HTERT RPE-1 (cell line): Measurements from ENCODE around the gene NAV2.
"Not testable (repeated sequence)": the region's sequence is repeated elsewhere in the genome, so short reads cannot be mapped to it uniquely, and the experiment has no call there.

Experiments used
- in situ Hi-C: fragments of 300-500 bp; cut with MboI; formaldehyde crosslinking; loops from 4 replicates; pipeline ENCODE4 v1.14.3; 2020; ENCODE audit warnings: low sequenced_read_pairs

NAV2 gene

DNA sequence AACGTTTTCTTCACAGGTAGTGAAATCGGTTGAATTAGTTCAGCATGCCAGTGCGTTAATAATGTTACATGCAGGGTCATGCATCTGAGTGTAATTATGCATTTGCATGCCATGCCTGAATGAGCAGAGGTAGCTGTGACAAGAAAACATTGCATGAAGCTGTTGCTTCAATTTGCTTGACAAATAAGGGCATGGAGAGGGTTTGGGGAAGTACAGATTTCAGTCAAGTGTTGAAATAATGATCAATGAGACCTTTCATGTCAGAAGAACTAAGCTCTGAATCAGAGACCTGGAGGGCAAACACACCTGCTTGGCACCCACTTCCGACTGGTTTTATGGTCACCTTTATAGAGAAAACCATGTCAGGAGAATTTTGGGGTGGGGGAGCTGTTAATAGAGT is 226.2 kb downstream of the NAV2 start:
- in situ Hi-C loops, result no loop called here

GRCh38 chr11:19939415-19939929 is 226.8 kb downstream of the NAV2 start:
- in situ Hi-C loops, result no loop called here

DNA sequence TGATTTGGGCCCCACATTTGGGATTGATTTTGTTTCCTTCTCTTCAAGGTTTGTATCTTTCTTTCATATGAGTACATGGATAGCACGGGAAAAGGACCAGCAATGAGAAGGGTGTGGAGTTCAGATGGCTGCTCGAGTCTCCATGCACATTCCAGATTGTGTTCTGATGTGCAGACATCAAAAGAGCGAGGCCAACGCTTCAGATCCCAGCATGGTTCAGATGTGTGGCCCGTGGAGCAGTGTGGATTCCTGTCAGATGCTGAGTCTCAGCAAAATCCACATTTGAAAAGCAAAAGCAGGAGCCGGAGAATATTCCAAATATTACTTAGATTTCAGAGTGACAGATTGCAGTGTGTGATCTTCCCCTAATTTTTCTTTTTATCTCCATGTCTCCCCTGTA is 228.2 kb downstream of the NAV2 start:
- in situ Hi-C loops, result no loop called here

DNA sequence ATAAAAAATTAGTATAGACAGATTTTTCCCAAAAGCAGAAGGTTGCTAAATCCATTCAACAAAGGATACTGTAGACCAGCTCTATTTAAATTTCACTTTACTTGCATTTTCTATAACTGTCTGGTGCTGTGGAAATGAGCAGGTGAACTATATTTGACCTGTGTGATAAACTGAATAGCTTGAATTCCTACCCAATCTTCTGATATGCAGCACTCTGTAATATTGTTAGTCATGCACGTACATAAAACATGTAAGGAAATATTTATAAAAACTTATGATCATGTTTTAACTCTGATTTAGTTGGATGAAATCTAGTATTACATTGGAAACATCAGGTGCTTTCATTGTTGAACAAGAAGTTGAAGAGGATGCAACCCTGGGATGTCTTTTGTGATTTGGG is 234.0 kb downstream of the NAV2 start:
- in situ Hi-C loops, result no loop called here

GRCh38 chr11:19947537-19948114 is 235.0 kb downstream of the NAV2 start:
- in situ Hi-C loops, result no loop called here

- in situ Hi-C loops, result no loop called here
These were observed 237.0 kb downstream of the NAV2 start for GRCh38 chr11:19949606-19950005.

DNA sequence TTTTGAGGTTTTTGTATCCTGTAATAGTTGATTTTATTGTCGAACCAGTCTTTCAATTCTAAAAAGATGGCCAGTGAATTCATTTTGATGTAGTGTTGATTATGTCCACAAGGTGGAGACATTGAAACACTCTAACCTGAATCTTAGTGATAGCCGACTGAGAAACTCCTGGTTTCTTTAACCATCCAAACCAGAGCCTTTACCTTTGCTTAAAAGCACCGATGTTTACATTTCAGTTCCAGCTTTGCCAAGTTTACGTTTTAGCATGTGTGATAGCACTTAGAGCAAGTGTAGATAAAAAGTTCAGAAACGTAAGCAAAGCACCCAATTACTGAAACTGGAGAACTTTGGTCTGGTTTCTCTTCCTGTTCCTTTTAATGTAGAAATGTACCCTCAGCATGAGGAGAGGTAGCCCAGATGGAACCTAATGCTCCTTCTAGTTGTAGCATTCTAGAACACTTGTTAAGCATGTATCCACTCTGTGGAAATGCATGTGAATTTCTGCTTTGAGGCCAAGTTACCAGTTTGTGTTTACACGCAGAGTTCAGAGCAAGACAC is 239.0 kb downstream of the NAV2 start:
- in situ Hi-C loops, result no loop called here

GRCh38 chr11:19952116-19952605 is 239.5 kb downstream of the NAV2 start:
- in situ Hi-C loops, result no loop called here

DNA sequence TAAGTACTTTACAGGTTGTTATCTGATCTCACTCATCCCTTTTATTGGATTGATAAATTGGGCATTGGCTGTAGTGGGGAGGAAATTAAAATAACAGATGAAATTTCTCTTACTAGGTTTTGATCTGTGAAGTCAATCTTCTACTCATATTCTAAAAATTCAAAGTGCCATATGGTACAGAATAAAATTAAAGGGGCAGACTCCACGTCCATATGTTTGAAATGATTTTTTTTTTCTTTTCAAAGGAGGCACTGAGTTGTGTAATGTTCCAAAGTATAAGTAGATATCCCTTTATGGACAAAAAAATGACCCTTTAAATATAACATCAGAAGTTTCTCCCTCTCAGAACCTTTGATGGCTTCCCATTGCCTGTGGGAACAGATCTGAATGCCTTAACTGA is 240.3 kb downstream of the NAV2 start:
- in situ Hi-C loops, result no loop called here

DNA sequence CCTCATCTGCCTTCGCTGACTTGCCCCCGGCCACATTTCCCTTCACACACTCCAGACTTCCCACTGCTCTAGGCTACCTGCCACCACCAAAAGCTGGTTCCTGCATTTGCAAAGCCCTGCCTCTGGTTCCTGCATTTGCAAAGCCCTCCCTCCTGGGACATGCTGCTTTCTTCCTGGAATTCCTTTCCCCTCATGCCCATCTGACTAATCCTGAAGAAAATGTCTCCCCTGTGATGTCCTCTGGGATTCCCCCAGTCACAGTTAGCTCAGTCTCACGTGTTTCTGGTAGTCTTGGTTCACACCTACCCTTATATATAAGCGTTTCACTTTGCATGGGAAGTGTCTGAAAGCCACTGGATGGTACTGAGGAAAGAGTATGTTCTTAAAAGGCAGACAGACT is 240.7 kb downstream of the NAV2 start:
- in situ Hi-C loops, result no loop called here

DNA sequence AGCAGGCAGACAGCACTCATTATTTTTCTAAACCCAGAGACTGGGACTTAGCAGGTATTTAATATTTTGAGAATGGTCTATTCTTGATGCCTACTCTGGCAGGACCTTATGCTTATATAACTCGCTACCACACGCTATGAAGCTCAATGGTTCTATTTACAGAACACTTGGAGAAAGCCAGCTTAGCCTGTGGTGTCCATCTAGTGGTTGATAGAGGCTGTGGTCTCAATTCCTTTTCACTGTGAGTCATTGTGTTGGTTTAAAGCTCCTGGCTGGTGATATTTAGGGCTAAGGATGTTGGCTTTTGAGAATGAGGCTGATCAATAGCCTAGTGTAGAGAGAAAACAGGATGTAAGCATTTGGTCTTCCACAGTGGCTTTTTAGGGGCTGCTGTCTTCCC is 241.3 kb downstream of the NAV2 start:
- in situ Hi-C loops, result no loop called here

- in situ Hi-C loops, result no loop called here
These were observed 242.3 kb downstream of the NAV2 start for GRCh38 chr11:19954899-19955298.

DNA sequence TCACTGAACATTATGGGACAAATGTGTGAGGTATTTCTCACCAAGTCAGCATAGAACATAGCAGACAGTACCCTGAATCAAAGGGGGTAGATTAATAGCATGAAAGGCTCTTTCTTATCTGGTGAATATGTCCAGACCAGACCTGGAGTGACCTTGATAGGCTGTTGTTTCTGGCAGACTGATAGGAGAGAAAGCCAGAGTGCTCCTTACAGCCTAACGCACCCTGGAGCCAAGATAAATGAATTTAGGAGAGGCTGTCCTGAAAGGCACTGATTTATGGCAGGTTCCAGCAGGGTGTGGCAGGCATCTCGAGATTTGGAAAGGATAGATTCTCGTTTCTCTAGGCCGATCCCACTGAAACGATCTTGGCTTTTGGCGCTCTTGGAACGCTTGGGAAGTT is 243.0 kb downstream of the NAV2 start:
- in situ Hi-C loops, result no loop called here

- in situ Hi-C loops, result no loop called here
These were observed 243.6 kb downstream of the NAV2 start for GRCh38 chr11:19956228-19956627.

DNA sequence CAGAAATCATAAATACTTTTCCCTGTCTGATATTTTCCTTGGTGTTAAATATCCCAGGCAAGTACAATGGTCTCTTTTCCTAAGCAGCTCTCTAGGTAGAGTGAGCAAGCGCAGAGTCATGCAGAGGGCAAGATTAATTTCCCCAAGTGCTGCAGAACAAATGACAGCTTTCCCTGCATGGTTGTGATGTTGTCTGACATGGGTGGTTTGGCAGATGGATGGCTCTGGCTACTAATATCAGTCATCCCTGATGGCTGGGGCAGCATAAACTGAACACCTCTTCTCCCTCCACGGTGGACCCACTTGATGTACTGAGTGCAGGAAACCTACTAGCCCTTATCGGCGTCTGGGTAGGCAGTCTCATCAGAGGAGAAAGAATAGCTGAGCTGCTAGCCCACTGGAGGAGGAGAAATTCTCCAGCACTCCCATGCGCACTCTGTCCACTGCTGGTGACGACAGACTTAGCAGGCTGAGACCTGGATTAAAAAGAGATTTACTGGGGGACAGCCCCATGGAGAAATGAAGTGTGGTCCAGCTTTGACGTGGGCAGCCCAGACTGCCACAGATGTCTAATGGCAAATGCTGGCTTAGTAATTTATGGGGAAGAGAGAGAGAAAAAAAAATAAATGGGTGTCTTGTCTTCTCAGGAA is 244.8 kb downstream of the NAV2 start:
- in situ Hi-C loops, result no loop called here

DNA sequence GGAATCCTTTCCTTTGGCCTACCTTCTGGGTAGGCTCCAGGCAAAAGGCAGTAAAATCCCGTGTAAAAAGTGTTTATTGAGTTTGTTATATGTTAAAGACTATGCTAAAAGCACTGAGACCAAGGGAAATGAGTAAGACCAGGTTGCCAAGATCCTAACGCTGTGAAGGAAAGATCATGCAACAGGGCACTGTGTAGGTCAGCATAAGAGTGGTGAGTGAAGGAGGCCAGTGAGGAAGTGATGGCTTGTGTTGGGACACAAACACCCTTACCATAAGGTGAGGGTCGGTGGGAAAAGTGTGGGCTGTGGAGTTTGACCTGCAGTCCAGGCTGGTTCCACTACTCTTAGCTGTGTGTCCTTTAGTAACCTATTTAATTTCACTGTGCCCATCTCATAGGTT is 245.6 kb downstream of the NAV2 start:
- in situ Hi-C loops, result no loop called here

- in situ Hi-C loops, result no loop called here
These were observed 246.6 kb downstream of the NAV2 start for GRCh38 chr11:19959210-19959609.

DNA sequence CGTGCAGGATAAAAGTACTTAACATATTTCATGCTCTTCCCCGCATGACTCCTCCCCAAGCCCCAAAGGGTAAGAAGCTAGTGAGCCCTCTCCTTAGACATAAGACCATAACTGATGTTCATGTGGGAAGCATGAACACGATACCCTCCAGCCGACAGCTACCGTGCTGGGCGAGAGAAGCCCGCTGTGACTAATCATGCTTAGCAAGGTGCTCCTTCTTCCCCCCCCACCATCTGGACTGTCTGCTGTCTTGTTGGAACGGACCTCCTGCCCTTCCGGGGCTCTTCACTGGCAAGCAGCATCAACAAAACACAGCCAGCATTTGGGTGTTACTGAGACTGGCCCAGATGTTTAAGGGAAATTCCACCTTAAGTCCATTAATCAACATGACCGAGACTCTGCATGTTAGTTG is 247.0 kb downstream of the NAV2 start:
- in situ Hi-C loops, result no loop called here

DNA sequence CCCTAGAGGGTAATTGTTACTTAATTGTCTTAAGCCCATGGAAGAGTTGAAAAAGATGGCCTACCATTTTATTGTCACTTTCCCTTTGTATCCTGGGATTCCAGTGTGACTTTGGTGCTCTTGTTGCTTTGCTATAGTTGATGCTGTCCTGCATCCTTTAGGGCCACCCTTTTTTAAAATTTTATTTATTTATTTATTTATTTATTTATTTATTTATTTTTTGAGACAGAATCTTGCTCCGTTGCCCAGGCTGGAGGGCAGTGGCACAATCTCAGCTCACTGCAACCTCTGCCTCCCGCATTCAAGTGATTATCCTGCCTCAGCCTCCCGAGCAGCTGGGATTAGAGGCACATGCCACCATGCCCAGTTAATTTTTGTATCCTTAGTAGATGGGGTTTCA is 247.8 kb downstream of the NAV2 start:
- in situ Hi-C loops, result not testable (repeated sequence)

DNA sequence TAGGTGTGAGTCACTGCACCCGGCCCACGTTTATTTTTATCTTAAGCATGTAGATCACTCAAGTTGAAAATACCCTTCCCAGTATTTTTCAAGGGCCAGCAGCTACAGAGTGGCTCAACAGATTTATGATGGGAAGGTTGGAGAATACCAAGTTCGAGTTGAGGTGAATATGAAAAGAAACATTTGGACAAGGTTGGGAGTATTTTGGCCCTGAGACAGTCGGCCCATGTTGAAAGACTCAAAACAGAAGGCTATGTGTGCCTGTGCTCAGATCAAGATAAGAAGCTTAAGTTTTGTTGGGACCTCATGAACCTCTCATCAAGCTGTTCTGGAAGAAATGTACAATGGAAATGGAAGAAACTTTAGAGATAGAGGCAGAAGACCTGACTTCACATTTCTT is 248.6 kb downstream of the NAV2 start:
- in situ Hi-C loops, result no loop called here

- in situ Hi-C loops, result no loop called here
These were observed 249.6 kb downstream of the NAV2 start for GRCh38 chr11:19962053-19962800.

GRCh38 chr11:19962801-19963175 is 250.2 kb downstream of the NAV2 start:
- in situ Hi-C loops, result no loop called here
